Caco-2 (cell line): Measurements from ENCODE around the gene MBNL2. TPM values are rescaled to one million over a fixed set of nuclear protein-coding genes. Genes with fewer than 3 reads are reported as not detected.

ENCODE experiments used
- BruUV-seq: library from RNA; stranded (reverse); fragments of 400-500 nt; replicated peaks from 2 replicates; lab custom pipeline; 2021; lab: Mats Ljungman, UMichigan
- CTCF ChIA-PET: fragments of 300-600 bp; sonication (Branson Sonifier 250); formaldehyde crosslinking; loops from one replicate; lab custom pipeline; 2022; ENCODE audit warnings: antibody characterized with exemption; lab: Charles Lee
- POLR2A ChIA-PET: fragments of 300-600 bp; sonication (Branson Sonifier 250); formaldehyde crosslinking; loops from one replicate; lab custom pipeline; 2022; ENCODE audit warnings: antibody characterized with exemption; lab: Charles Lee
- DNase-seq, 2 experiments: peaks; one replicate each; pipeline versions ENCODE4 v3.0.0 to v3.0.0-alpha.2; 2020 to 2022
- H3K27me3 ChIP-seq: replicated peaks from 2 replicates; pipeline ENCODE4 v1.6.0; 2011; ENCODE audit warnings: low read length; ENCODE audit not compliant: control insufficient read depth, insufficient read depth
- H3K36me3 ChIP-seq: 2 replicates; pipeline ENCODE4 v1.5.1; 2011; ENCODE audit warnings: low read length; ENCODE audit not compliant: control insufficient read depth, insufficient read depth
- H3K4me1 ChIP-seq: fragments of 250-450 bp; sonication (Bioruptor Pico); 2 replicates; pipeline ENCODE4 v1.5.1; 2020; ENCODE audit warnings: mild to moderate bottlenecking
- H3K4me3 ChIP-seq: 2 replicates; pipeline ENCODE4 v1.5.1; 2011; ENCODE audit warnings: low read depth, mild to moderate bottlenecking, control low read depth, low read length
- H3K9me3 ChIP-seq: fragments of 250-450 bp; sonication (Bioruptor Pico); 2 replicates; pipeline ENCODE4 v1.5.1; 2020; ENCODE audit warnings: mild to moderate bottlenecking, moderate library complexity
- H3K27ac Mint-ChIP-seq: one replicate; pipeline ENCODE4 v1.8.0; 2022; ENCODE audit warnings: mixed read lengths; ENCODE audit not compliant: unreplicated experiment
- H3K27me3 Mint-ChIP-seq: one replicate; pipeline ENCODE4 v1.8.0; 2022; ENCODE audit warnings: mixed read lengths; ENCODE audit not compliant: insufficient read depth, unreplicated experiment
- H3K36me3 Mint-ChIP-seq: one replicate; pipeline ENCODE4 v1.8.0; 2022; ENCODE audit warnings: mild to moderate bottlenecking, mixed read lengths; ENCODE audit not compliant: insufficient read depth, unreplicated experiment
- H3K4me1 Mint-ChIP-seq: one replicate; pipeline ENCODE4 v1.8.0; 2022; ENCODE audit warnings: low read depth, mixed read lengths; ENCODE audit not compliant: unreplicated experiment
- H3K4me3 Mint-ChIP-seq: one replicate; pipeline ENCODE4 v1.8.0; 2022; ENCODE audit warnings: mild to moderate bottlenecking, moderate library complexity, mixed read lengths; ENCODE audit not compliant: unreplicated experiment
- H3K9me3 Mint-ChIP-seq: one replicate; pipeline ENCODE4 v1.8.0; 2022; ENCODE audit warnings: mixed read lengths; ENCODE audit not compliant: unreplicated experiment
- CTCF ChIP-seq, 2 experiments: fragments of 200-600 bp in 1 of 2; IDR thresholded peaks; 1 replicate in 1 of 2; 2 replicates in 1 of 2; pipeline versions ENCODE4 v1.5.1 to v1.8.0; 2011 to 2022; ENCODE audit warnings: antibody characterized with exemption in 1 of 2, control low read depth in 1 of 2, inconsistent platforms in 1 of 2, low read depth in 1 of 2, low read length in 1 of 2, mild to moderate bottlenecking in 1 of 2, moderate library complexity in 1 of 2; ENCODE audit not compliant: insufficient read depth in 1 of 2, severe bottlenecking in 1 of 2, unreplicated experiment in 1 of 2
- intact Hi-C: fragments of 100-400 bp; cut with micrococcal nuclease; formaldehyde crosslinking; loops from one replicate; pipeline ENCODE4 v1.10.0; 2022; ENCODE audit not compliant: unreplicated experiment
- total RNA-seq: library from RNA; stranded (reverse); gene quantifications from 2 replicates; pipeline ENCODE4 v1.2.3, GENCODE V29; 2022

The MBNL2 gene
- total RNA-seq, 1 experiment from 2014 or later: 41.6 TPM

GRCh38 chr13:97307882-97308624 lies 85.9 kb downstream of the MBNL2 start:
- POLR2A ChIA-PET: interaction anchor here (0.5 kb wide), 1 partner anchor 92 kb away, joined by 5 read pairs; no protein-coding TSS in a partner anchor
- no peak overlapping the region for H3K4me3 ChIP-seq
- H3K27ac Mint-ChIP-seq: peak overlapping the region; percentile 84
- H3K4me1 ChIP-seq: peaks cover 50% of the 10 kb centered on the region
- H3K36me3 Mint-ChIP-seq: peaks cover 17% of the 10 kb centered on the region
- CTCF ChIA-PET: interaction anchor here (0.5 to 1.0 kb wide), 2 partner anchors 83 to 198 kb away, joined by 4 read pairs; no protein-coding TSS in a partner anchor
- H3K9me3 Mint-ChIP-seq: peaks cover 15% of the 10 kb centered on the region
- no peak for TF ChIP-seq CTCF (IDR thresholded peaks at IDR 0.05; ENCODE audit: insufficient read depth in 1 of 2, low read depth in 1 of 2, low read length in 1 of 2, severe bottlenecking in 1 of 2, unreplicated experiment in 1 of 2)
- no peaks in the 10 kb centered on the region for H3K9me3 ChIP-seq
- no peaks in the 10 kb centered on the region for H3K27me3 ChIP-seq
- H3K27me3 Mint-ChIP-seq: no peaks in the 10 kb centered on the region
- H3K4me3 Mint-ChIP-seq: peak overlapping the region; percentile 13
- intact Hi-C loops: loop anchor here (1.0 to 2.0 kb wide), 3 partner anchors 21 to 47 kb away; no protein-coding TSS in a partner anchor
- H3K36me3 ChIP-seq: no peaks in the 10 kb centered on the region
- no TSS peak for BruUV-seq
- DNase-seq: no peak
- peaks cover 31% of the 10 kb centered on the region for H3K4me1 Mint-ChIP-seq

GRCh38 chr13:97308735-97309429 lies 86.7 kb downstream of the MBNL2 start:
- Histone ChIP-seq H3K9me3 (no peaks in the 10 kb centered on the region), H3K4me3 (no peak overlapping the region), H3K27me3 (no peaks in the 10 kb centered on the region), H3K36me3 (no peaks in the 10 kb centered on the region), H3K4me1 (peaks cover 50% of the 10 kb centered on the region)
- no TSS peak for BruUV-seq
- H3K27ac Mint-ChIP-seq: peak overlapping the region; percentile 84
- TF ChIP-seq CTCF (IDR thresholded peaks at IDR 0.05; ENCODE audit: insufficient read depth in 1 of 2, low read depth in 1 of 2, low read length in 1 of 2, severe bottlenecking in 1 of 2, unreplicated experiment in 1 of 2): no peak
- intact Hi-C loops: loop anchor here (1.0 to 2.0 kb wide), 4 partner anchors 8 to 48 kb away; no protein-coding TSS in a partner anchor
- peaks cover 31% of the 10 kb centered on the region for H3K4me1 Mint-ChIP-seq
- H3K4me3 Mint-ChIP-seq: peak overlapping the region; percentile 13
- CTCF ChIA-PET: interaction anchor here (0.5 to 1.0 kb wide), 2 partner anchors 84 to 199 kb away, joined by 4 read pairs; no protein-coding TSS in a partner anchor
- peaks cover 17% of the 10 kb centered on the region for H3K36me3 Mint-ChIP-seq
- peaks cover 18% of the 10 kb centered on the region for H3K9me3 Mint-ChIP-seq
- POLR2A ChIA-PET: interaction anchor here (0.5 kb wide), 1 partner anchor 92 kb away, joined by 5 read pairs; no protein-coding TSS in a partner anchor
- no peak for DNase-seq
- H3K27me3 Mint-ChIP-seq: no peaks in the 10 kb centered on the region

GRCh38 chr13:97310809-97311436 lies 88.8 kb downstream of the MBNL2 start:
- Histone ChIP-seq H3K9me3 (no peaks in the 10 kb centered on the region), H3K4me1 (peaks cover 50% of the 10 kb centered on the region), H3K36me3 (no peaks in the 10 kb centered on the region), H3K27me3 (no peaks in the 10 kb centered on the region), H3K4me3 (no peak overlapping the region)
- CTCF ChIA-PET: interaction anchor here (0.7 kb wide), 1 partner anchor 80 kb away, joined by 4 read pairs; no protein-coding TSS in a partner anchor
- TF ChIP-seq CTCF (IDR thresholded peaks at IDR 0.05; ENCODE audit: insufficient read depth in 1 of 2, low read depth in 1 of 2, low read length in 1 of 2, severe bottlenecking in 1 of 2, unreplicated experiment in 1 of 2): no peak
- BruUV-seq: no TSS peak
- POLR2A ChIA-PET: no interaction called here
- peaks cover 31% of the 10 kb centered on the region for H3K4me1 Mint-ChIP-seq
- intact Hi-C loops: no loop called here
- H3K27me3 Mint-ChIP-seq: no peaks in the 10 kb centered on the region
- H3K9me3 Mint-ChIP-seq: peaks cover 26% of the 10 kb centered on the region
- H3K4me3 Mint-ChIP-seq: no peak overlapping the region
- peaks cover 17% of the 10 kb centered on the region for H3K36me3 Mint-ChIP-seq
- H3K27ac Mint-ChIP-seq: no peak overlapping the region
- no peak for DNase-seq
